ENCODE results near the gene KLF16. TPM values are rescaled to one million over a fixed set of nuclear protein-coding genes. Genes with fewer than 3 reads are reported as not detected.

The KLF16 gene
- total RNA-seq, 2 donors from 2014 or later = 9.9 to 12.9 TPM

DNA sequence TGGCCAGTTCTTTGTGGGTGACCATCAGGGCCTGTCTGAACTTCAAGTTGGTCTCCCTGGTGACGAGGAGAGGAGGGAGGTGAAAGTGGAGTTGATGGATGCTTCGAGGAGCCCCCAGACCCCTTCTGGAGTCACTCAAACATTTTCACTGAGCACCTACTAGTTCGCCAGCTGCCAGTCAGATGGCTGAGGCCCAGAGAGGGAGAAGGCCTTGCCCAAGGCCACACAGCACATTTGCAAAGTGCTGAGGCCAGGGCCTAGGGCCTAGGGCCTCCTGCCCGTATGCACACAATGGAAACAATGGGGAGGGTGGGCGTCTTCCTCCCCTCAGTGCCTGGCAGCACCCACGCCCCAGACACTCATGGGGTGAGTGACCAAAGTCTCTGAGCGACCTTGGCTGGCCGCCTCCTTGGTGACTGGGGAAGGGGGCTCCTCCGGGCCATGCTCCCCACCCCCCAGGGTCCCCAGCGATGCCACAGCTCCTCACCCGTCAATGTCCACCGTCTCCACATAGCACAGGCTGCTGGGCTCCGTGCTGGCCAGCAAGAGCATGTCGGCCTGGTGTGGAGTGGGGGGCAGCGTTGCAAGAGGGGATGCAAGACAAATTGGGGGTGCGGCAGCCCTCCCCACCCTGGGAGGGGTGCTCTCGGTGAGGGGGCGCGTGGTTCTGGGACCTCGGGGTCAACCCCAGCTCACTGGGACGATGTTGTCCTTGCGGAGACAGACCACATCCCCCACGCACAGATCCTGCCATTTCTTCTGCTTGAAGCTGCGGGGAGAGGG, 57.8 kb downstream of the KLF16 start:
- intact Hi-C loops (cut with DNase I) = no loop called here
- no peak for DNase-seq
- ATAC-seq = no peak

DNA sequence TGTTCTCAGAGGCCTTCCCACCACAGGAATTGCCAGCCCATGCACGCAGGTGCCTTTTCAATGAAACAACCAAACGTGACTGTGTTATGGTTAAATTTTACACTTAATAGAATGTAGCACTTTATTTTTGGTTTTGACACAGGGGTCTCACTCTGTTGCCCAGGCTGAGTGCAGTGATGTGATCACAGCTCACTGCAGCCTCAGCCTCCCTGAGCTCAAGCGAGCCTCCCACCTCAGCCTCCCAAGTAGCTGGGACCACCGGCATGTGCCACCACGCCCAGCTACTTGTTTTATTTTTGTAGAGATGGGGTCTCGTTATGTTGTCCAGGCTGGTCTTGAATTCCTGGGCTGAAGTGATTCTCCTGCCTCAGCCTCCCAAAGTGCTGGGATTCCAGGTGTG, 58.5 kb downstream of the KLF16 start:
- ATAC-seq = no peak
- intact Hi-C loops (cut with DNase I) = no loop called here
- DNase-seq = no peak

Small RNA genes within 50 kb of the gene (microRNA-seq; reads per million reads assigned to microRNA genes)
- gene MIR1909 = 0 to 0.54 reads per million in 2 donors

Other genes starting within 250 kb of the KLF16 start
- gene TCF3, start 211.0 kb downstream of the KLF16 start, total RNA-seq = 10 to 100 TPM; 24.1 to 25.8 TPM
- gene ONECUT3, start 110.1 kb downstream of the KLF16 start, total RNA-seq = not detected
- 1 to 10 TPM in 1 of 2 donors, under 1 TPM in 1; 0.52 to 1.6 TPM for gene ATP8B3, start 51.3 kb downstream of the KLF16 start, total RNA-seq
- 10 to 100 TPM; 14.8 to 22.3 TPM for gene REXO1, start 15.1 kb downstream of the KLF16 start, total RNA-seq
- gene ABHD17A, start 21.9 kb upstream of the KLF16 start, total RNA-seq = 10 to 100 TPM; 60.8 to 66.1 TPM
- gene ADAT3, start 41.8 kb upstream of the KLF16 start, total RNA-seq = 1 to 10 TPM; 2.3 to 3.0 TPM
- 10 to 100 TPM; 21.4 to 22.8 TPM for gene SCAMP4, start 41.8 kb upstream of the KLF16 start, total RNA-seq
- 10 to 100 TPM; 28.0 to 34.6 TPM for gene CSNK1G2, start 77.6 kb upstream of the KLF16 start, total RNA-seq
- 10 to 100 TPM; 51.4 to 54.3 TPM for gene BTBD2, start 152.1 kb upstream of the KLF16 start, total RNA-seq
- 100 to 1,000 TPM; 127 to 174 TPM for gene MKNK2, start 187.7 kb upstream of the KLF16 start, total RNA-seq
- 10 to 100 TPM; 24.9 to 28.6 TPM for gene MOB3A, start 232.7 kb upstream of the KLF16 start, total RNA-seq
- 1 to 10 TPM in 1 of 2 donors, under 1 TPM in 1; 0.89 to 2.3 TPM for gene IZUMO4, start 233.3 kb upstream of the KLF16 start, total RNA-seq

Measured in left cardiac atrium (tissue), 4 donors.